NCI-H2196 (cell line): Measurements from ENCODE around the gene ARHGAP42.

Experiments used
- DNase-seq: peaks from one replicate; lab custom pipeline; 2025; ENCODE audit not compliant: unreplicated experiment; lab: John Stamatoyannopoulos, UW

Gene ARHGAP42

GRCh38 chr11:100908746-100909145, 221.7 kb downstream of the ARHGAP42 start:
- DNase-seq = no peak

GRCh38 chr11:100910808-100911207, 223.7 kb downstream of the ARHGAP42 start:
- no peak for DNase-seq

- no peak for DNase-seq
Measured at GRCh38 chr11:100914415-100915110, 227.5 kb downstream of the ARHGAP42 start.

GRCh38 chr11:100918551-100919500, 231.7 kb downstream of the ARHGAP42 start:
- DNase-seq = no peak

- DNase-seq = no peak
Measured at GRCh38 chr11:100920593-100920992, 233.5 kb downstream of the ARHGAP42 start.

- DNase-seq = no peak
Measured at GRCh38 chr11:100922121-100922520, 235.0 kb downstream of the ARHGAP42 start.

GRCh38 chr11:100923555-100923954, 236.5 kb downstream of the ARHGAP42 start:
- DNase-seq = no peak

- no peak for DNase-seq
Measured at GRCh38 chr11:100925935-100926334, 238.8 kb downstream of the ARHGAP42 start.

GRCh38 chr11:100927579-100927978, 240.5 kb downstream of the ARHGAP42 start:
- DNase-seq = no peak

GRCh38 chr11:100928426-100928825, 241.3 kb downstream of the ARHGAP42 start:
- no peak for DNase-seq

- DNase-seq = no peak
Measured at GRCh38 chr11:100929377-100929776, 242.3 kb downstream of the ARHGAP42 start.

GRCh38 chr11:100930185-100930778, 243.2 kb downstream of the ARHGAP42 start:
- DNase-seq = peak; percentile 42

GRCh38 chr11:100932474-100933100, 245.5 kb downstream of the ARHGAP42 start:
- DNase-seq = peak; percentile 3

GRCh38 chr11:100936781-100937180, 249.7 kb downstream of the ARHGAP42 start:
- DNase-seq = no peak

- no peak for DNase-seq
Measured at GRCh38 chr11:100939571-100939970, 252.5 kb downstream of the ARHGAP42 start.

GRCh38 chr11:100940111-100940510, 253.0 kb downstream of the ARHGAP42 start:
- DNase-seq = no peak

GRCh38 chr11:100941033-100941432, 253.9 kb downstream of the ARHGAP42 start:
- no peak for DNase-seq

GRCh38 chr11:100942016-100942415, 254.9 kb downstream of the ARHGAP42 start:
- DNase-seq = no peak

GRCh38 chr11:100948936-100949335, 261.8 kb downstream of the ARHGAP42 start:
- DNase-seq = no peak

- no peak for DNase-seq
Measured at GRCh38 chr11:100949443-100949842, 262.4 kb downstream of the ARHGAP42 start.

- no peak for DNase-seq
Measured at GRCh38 chr11:100955318-100955717, 268.2 kb downstream of the ARHGAP42 start.
